Measurements from ENCODE around the gene OPHN1.

The OPHN1 gene, protein sequence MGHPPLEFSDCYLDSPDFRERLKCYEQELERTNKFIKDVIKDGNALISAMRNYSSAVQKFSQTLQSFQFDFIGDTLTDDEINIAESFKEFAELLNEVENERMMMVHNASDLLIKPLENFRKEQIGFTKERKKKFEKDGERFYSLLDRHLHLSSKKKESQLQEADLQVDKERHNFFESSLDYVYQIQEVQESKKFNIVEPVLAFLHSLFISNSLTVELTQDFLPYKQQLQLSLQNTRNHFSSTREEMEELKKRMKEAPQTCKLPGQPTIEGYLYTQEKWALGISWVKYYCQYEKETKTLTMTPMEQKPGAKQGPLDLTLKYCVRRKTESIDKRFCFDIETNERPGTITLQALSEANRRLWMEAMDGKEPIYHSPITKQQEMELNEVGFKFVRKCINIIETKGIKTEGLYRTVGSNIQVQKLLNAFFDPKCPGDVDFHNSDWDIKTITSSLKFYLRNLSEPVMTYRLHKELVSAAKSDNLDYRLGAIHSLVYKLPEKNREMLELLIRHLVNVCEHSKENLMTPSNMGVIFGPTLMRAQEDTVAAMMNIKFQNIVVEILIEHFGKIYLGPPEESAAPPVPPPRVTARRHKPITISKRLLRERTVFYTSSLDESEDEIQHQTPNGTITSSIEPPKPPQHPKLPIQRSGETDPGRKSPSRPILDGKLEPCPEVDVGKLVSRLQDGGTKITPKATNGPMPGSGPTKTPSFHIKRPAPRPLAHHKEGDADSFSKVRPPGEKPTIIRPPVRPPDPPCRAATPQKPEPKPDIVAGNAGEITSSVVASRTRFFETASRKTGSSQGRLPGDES

DNA sequence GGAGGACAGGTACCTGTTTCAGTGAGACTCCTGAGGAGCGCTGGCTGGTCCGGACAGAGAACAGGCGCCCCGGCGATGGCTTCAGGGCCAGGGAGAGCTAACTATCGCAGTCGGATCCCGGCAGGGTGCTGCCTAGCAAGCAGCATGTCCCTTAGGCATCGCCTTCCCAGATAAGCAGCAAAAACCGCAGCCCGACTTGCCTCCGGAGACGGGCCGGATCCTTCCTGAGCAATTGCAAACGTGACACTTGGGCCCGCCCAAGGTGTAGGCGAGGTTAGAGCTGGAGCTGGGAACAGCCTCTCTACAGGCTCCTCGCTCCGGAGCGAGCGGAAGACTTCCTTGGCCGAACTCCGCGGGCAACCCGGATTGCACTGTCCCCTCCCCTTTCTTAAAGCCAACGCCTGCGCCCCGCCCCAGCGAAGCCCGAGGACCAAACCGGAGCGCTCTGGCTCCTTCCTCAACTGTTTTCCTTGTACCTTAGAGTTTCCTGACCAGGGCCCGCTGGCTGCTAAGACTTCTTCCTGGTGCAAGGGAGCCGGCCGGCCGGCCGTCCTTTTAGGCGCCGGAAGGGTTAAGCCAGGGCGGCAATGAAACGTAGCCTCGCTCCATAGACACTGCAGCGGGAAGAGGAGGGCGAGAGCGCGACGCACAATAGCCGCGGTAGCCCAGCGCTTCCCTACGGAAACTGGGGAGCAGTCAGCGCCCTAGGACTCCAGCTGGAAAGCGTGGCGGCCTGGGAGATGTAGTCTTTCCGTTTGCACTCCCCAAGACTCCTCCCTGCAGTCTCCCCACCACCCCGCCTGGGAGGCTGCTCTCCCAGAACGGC is at the start of gene OPHN1:
OPHN1 (minus strand) TSS at position 341 of the 826 bp plus-strand sequence. CDS start 475 bp downstream, outside the sequence.
- peak; percentile 90 for DNase-seq

DNA sequence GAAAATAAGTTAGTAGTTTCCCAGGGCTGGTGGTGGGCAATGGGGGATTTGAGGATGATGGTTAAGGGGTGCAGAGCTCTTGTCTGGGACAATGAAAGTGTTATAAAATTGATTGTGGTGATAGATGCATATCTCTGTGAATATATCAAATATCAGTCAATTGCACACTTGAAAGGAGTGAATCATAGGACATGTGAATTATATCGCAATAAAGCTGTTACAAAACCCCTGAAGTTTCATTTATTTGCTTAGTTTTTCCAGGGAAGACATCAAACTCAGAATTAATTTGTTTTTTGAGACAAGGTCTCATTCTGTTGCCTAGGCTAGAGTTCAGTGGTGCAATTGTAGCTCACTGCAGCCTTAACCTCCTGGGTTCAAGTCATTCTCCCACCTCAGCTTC is 47.7 kb upstream of the OPHN1 start:
- no peak for DNase-seq

DNA sequence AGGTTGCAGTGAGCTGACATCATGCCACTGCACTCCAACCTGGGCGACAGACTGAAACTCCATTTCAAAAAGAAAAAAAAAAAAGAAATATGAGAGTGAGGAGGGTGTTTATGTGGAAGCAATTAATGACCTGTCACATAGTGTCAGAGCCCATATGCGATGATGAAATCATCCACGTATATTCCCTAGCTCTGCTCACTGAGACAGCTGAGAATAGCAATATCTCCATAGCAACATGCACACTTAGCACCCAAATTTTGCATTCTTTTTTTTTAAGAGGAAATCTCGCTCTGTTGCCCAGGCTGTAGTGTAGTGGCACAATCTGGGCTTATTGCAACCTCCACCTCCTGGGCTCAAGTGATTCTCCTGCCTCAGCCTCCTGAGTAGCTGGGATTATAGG is 31.5 kb upstream of the OPHN1 start:
- no peak for DNase-seq

DNA sequence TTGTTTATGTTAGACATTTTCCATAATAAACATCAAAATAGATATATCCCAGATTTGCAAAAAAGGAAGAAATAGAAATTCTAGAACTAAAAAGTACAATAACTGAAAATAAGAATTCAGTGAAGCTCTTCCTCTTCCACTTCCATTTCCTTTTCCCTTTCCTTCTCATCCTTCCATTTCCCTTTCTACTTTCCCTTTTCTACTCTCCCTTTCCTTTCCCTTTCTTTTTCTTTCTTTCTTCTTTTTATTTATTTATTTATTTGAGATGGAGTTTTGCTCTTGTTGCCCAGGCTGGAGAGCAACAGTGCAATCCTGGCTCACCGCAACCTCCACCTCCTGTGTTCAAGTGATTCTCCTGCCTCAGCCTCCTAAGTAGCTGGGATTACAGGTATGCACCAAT is 30.6 kb upstream of the OPHN1 start:
- DNase-seq: no peak

DNA sequence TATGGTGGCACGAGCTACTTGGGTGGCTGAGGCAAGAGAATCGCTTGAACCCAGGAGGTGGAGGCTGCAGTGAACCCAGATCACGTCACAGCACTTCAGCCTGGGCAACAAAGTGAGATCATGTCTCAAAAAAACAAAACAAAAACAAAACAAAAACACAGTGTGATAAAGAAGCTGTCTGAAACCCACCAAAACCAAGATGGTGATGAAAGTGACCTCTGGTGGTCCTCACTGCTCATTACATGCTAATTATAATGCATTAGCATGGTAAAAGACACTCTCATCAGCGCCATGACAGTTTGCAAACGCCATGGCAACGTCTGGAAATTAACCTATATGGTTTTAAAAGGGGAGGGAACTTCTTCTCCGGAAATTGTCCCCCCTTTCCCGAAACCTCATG is 29.4 kb upstream of the OPHN1 start:
- peak; percentile 23 for DNase-seq

DNA sequence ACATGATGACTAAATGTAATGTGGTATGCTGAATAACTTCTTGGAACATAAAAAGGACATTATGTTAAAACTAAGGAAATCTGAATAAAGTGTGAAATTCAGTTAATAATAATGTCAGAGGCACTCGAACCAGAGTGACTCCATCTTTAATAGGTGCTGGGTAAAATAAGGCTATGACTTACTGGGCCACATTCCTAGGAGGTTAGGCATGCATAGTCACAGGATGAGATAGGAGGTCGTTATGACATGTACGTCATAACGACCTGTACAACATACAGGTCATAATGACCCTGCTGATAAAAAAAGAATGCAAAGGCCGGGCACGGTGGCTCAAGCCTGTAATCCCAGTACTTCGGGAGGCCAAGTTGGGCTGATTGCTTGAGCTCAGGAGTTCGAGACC is 28.9 kb upstream of the OPHN1 start:
- DNase-seq: no peak

DNA sequence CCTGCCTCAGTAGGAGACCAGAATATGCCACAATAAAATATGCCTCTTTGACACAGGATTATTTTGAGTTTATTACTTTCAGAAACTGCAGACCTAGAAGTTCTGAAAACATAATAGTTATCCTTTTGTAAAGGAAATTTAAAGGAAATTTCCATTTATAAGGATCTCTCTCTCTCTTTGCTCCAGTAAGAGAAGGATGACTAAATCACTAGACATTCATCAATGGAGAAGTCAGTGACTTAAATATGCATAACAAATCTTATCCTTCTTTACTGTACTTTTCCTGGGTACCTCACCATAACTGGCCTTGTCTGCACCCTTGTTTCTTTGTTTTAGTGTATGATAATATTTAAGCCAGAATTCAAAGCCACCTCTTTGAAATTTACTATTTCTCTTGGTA is 28.3 kb upstream of the OPHN1 start:
- no peak for DNase-seq

DNA sequence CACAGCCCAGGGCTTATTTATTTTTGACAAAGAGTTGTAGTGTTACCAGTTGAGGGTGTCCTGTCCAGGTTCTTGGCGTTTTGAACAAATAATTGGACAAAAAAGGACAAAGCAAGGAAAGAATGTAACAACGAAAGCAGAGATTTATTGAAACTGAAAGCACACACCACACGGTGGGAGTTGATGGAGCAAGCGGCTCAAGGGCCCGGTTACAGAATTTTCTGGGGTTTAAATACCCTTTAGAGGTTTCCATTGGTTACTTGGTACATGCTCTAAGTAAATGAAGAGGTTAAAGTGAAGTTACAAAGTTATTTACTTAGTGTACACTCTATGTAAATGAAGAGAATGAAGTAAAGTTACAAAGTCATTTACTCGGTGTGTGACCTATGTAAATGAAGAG is 27.8 kb upstream of the OPHN1 start:
- no peak for DNase-seq

GRCh38 chrX:68455151-68455510 is 21.8 kb upstream of the OPHN1 start:
- DNase-seq: no peak

DNA sequence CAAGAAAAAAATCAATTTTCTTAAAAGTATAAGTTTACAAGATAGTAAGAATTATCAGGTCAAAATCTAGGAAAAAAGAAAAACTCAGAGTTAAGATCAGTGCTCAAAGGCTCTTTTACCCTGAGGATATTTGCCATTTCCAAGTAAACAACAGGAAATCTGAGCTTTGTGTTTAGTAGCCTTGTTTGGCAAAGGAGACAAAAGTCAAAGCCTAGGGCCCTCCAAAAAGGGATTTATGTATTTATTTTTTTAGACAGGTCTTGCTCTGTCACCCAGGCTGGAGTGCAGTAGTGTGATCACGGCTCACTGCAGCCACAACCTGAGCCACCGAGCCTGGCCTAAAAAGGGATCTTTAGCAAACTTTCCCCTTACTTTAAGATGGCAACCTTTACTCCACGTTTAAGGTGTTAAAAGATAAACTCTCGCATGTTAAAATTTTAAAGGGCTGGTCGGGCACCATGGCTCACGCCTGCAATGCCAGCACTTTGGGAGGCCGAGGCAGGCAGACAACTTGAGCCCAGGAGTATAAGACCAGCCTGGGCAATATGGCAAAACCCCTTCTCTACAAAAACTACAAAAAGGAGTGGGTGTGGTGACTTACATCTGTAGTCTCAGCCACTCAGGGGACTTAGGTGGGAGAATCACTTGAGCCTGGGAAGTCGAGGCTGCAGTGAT is 21.3 kb upstream of the OPHN1 start:
- DNase-seq: no peak

GRCh38 chrX:68451720-68452119 is 18.4 kb upstream of the OPHN1 start:
- no peak for DNase-seq

- DNase-seq: no peak
These were observed 10.0 kb upstream of the OPHN1 start for GRCh38 chrX:68443155-68443868.

- DNase-seq: peak; percentile 46
These were observed 7.6 kb upstream of the OPHN1 start for GRCh38 chrX:68440940-68441339.

DNA sequence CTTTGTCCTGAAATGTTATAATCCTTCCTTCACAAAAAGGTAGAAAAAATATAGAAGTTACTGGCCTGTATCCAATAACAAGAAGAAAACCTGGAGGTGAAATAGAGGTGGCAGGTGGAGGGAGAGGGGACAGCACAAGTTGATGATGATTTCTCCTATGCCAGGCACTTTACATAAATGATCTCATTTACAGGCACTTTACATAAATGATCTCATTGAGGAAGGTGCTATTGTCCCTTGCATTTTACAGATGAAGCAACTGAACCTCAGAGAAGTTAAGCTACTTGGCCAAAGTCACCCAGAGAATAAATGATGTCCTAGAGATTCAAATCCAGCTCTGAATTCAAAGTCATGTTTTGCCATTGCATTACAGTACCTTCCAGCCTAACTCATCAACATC is 7.1 kb upstream of the OPHN1 start:
- no peak for DNase-seq

DNA sequence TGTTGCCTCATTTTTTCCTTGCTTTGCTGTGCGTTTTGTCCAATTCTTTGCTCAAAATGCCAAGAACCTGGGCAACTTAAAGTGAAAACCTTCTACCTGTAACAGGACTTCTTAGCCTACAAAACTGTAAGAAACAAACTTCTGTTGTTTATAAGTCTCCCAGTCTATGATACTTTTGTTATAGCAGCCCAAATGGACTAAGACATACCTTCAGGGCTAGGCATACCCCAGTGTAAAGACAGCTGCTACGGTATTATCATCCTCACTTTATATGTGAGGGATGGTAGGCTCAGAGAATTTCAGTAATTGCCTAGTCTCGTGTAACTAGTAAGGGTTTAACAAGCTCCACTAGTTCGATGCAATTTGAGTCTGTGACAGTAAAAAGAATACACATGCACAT is 6.0 kb upstream of the OPHN1 start:
- no peak for DNase-seq

GRCh38 chrX:68438575-68438974 is 5.3 kb upstream of the OPHN1 start:
- no peak for DNase-seq

- no peak for DNase-seq
These were observed 645 bp upstream of the OPHN1 start for GRCh38 chrX:68433981-68434299.

DNA sequence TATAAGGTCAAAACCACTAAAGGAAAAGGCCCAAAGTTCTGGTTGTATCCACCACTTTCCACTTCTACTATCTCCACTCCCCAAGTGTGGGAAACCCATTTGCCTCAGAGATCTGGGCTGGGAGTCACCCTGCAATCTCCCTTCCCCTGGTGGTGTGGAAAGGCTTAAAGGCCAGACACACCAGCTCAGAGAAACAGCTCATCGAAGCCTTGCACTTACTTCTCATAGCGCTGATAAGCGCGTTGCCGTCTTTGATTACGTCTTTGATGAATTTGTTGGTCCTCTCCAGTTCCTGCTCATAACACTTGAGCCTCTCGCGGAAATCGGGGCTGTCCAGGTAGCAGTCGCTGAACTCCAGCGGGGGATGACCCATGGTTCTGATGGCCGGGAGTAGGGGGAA is 647 bp downstream of the OPHN1 start:
- DNase-seq: no peak

DNA sequence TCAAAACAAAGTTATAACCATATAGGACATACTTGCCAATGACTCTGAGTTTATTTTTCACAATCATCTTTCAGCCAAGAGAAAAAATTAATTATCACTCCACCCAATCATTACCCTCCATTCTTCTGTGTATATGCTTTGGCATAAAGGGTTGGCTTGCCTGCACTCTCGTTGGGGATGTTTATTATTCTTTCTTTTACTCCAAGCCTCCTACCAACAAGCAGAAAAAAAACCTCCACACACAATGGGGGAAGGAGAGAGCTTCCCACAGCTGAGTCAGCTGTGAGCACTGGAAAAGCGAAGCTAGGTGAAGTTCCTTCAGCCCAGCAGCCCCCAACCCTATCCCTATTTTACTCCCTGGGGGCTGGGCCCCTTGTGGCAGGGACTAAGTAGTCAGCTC is 1.5 kb downstream of the OPHN1 start:
- DNase-seq: no peak

- no peak for DNase-seq
These were observed 4.1 kb downstream of the OPHN1 start for GRCh38 chrX:68429216-68429615.

DNA sequence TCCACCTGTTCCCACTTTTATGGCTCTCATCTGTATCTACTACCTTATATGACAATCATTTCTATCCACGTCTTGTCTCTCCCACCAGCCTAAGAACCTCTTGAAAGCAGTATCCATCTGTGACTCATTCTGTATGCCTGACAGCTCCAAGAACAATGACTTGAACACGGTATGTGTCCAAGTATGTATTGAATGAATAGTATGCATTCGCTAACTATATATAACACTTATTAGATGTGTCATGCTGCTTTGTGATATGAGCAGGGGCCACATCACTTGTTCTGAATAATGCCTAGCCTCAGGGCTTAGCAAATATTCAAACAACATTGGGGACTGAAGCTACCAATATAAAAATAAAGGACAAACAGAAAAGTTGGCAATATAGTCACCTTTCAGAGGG is 4.9 kb downstream of the OPHN1 start:
- DNase-seq: no peak

DNA sequence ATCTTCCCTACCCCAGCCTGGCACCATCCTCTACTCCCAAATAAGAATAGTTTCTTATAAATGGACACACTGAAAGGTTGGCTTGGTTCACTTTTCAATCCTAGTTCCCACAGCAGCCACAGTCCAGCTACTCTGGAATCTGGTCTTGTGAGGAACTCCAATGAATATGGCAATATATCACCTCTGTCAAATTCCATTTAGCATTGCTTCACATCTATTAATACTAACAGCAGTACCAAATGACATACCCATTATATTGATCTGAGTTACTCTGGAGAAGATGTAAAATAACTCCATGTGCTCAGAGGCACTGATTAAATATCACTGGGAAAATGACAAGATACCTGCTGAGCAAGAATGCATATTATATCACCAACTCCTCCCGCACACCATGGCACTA is 8.6 kb downstream of the OPHN1 start:
- no peak for DNase-seq
